ENCODE results near the gene SNRK. TPM values are rescaled to one million over a fixed set of nuclear protein-coding genes. Genes with fewer than 3 reads are reported as not detected.
"Not testable (repeated sequence)": the region's sequence is repeated elsewhere in the genome, so short reads cannot be mapped to it uniquely, and the experiment has no call there.

The SNRK gene
- total RNA-seq, 1 donor from 2014 or later = 51.4 TPM

- no peak for DNase-seq (ENCODE audit: low spot score)
These were observed 60.8 kb downstream of the SNRK start for GRCh38 chr3:43346978-43347749.

DNA sequence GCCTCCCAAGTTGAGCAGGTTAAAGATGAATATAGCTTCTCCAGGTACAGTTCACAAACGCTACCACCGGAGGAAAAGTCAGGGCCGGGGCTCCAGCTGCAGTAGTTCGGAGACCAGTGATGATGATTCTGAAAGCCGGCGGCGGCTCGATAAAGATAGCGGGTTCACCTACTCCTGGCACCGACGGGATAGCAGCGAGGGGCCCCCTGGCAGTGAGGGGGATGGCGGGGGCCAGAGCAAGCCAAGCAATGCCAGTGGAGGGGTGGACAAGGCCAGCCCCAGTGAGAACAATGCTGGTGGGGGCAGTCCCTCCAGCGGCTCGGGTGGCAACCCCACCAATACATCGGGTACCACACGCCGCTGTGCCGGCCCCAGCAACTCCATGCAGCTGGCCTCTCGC, 61.4 kb downstream of the SNRK start:
- no peak for DNase-seq (ENCODE audit: low spot score)

GRCh38 chr3:43348350-43348749, 62.0 kb downstream of the SNRK start:
- no peak for DNase-seq (ENCODE audit: low spot score)

GRCh38 chr3:43348852-43349574, 62.7 kb downstream of the SNRK start:
- DNase-seq (ENCODE audit: low spot score) = no peak

DNA sequence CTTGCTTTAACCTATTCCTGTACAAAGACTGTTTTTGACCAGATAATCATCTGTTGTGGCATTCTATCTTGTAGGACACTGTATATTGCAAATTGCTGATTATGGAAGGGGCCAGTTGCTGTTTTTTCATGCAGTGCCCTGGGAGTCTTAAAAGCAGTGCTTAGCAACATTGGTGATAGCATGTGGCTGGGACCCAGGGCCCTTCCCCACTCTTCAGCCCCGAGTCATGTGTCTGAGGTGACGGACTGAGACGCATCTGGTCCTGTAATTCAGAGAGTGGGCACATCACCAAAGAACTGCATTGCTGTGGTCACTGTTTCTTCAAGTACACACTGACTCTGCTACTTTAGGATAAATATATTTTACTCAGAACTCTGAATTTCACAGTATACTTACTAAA, 63.4 kb downstream of the SNRK start:
- DNase-seq (ENCODE audit: low spot score) = no peak

GRCh38 chr3:43353393-43353792, 67.1 kb downstream of the SNRK start:
- DNase-seq (ENCODE audit: low spot score) = no peak

GRCh38 chr3:43353923-43354670, 67.8 kb downstream of the SNRK start:
- DNase-seq (ENCODE audit: low spot score) = no peak

GRCh38 chr3:43356033-43356432, 69.7 kb downstream of the SNRK start:
- DNase-seq (ENCODE audit: low spot score) = not testable (repeated sequence)

DNA sequence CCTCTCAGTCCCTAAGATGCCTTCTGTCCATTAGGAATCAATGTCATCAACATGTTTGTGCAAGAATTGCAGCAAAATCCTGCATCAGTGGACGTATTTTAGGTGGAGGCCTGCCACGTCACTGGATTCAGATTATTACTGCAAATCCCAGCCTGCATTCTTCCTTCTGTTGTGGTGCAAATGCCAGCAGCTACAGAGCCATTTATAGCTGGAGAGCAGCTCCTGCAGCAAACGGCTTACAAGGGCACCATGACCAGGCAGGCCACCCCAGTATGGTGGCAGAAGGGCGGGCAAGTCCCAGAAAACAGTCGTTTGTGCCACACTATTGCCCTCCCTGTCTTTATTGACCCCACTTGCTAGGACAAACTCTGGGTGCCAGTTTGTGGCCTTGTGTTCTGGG, 74.7 kb downstream of the SNRK start:
- no peak for DNase-seq (ENCODE audit: low spot score)

DNA sequence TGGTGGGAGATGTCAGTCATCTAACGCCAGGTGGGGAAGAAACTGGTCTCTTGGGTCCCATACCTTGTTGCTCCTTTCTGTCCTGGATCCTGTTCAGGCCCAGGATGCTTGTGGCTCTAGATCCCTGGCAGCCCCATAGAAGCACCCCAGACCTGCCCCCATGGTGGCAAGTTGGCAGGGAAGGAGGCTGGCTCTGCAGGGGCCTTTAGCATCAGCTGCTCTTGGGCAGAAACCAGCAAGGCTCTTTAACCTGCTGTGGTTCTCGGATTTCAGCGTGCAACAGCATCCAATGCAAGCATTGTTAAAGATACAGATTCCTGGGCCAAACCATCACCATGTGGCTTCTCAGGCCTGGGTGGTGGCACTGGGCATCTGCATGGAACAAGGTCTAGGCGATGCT, 75.8 kb downstream of the SNRK start:
- no peak for DNase-seq (ENCODE audit: low spot score)

DNA sequence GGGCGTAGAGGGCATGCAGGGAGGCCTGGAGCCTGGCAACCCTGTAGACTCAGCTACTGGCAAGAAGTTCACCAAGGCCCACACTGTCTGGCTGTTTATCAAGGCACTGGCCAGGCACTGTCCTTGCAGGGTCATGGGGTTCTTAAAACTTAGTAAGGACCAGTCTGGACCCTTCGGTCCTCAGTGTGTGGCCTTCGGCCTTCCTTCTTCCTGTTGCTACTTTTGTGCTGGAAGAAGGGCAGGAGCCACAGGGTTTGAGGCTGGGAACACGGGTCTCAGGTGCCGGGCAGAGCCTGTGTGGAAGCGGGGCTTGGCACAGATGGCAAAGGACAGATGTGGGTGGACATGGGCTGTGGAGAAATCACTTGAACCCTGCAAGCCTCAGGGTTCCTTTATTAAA, 76.6 kb downstream of the SNRK start:
- DNase-seq (ENCODE audit: low spot score) = no peak

GRCh38 chr3:43363621-43364266, 77.4 kb downstream of the SNRK start:
- no peak for DNase-seq (ENCODE audit: low spot score)

- DNase-seq (ENCODE audit: low spot score) = no peak
These were observed 78.2 kb downstream of the SNRK start for GRCh38 chr3:43364494-43364893.

DNA sequence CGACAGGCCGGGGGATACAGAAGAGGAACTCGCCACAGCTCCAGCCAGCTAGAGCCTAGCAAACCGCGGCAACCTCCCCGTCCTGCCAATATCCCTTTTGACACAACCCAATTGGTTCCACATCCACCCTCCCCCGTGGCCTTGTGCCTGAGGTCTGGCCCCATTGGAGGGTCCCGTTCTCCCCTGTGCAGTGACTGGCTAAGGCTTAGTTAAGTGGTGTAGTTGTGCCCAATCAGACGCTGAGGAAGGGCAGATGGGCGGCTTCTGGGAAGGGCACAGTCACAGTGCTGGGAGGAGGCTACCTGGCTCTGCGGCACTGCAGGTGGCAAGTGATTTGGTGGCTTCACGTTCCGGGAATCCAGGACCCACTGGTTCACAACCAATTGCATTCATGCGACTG, 78.6 kb downstream of the SNRK start:
- DNase-seq (ENCODE audit: low spot score) = no peak

GRCh38 chr3:43365601-43366305, 79.4 kb downstream of the SNRK start:
- DNase-seq (ENCODE audit: low spot score) = no peak

DNA sequence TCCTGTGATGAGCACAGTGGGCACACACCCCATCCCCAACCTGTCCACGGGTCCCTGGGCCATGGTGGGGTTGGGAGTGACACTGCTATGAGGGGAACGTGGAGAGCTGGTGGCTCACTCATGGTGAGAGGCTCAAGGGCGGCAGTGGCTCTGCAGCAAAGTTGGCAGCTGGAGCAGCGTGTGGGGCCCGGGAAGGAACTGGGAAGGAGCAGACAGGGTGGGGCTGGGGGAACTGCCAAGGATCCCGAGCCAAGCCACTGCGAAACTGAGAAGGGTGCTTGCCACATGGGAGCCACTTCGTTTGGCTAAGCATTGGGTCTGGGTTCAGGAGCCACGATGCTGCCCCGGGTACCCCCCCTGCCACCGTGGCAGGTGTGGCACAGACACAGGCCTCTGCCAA, 80.1 kb downstream of the SNRK start:
- DNase-seq (ENCODE audit: low spot score) = no peak

GRCh38 chr3:43366885-43367284, 80.5 kb downstream of the SNRK start:
- DNase-seq (ENCODE audit: low spot score) = no peak

- DNase-seq (ENCODE audit: low spot score) = no peak
These were observed 83.3 kb downstream of the SNRK start for GRCh38 chr3:43369404-43370292.

DNA sequence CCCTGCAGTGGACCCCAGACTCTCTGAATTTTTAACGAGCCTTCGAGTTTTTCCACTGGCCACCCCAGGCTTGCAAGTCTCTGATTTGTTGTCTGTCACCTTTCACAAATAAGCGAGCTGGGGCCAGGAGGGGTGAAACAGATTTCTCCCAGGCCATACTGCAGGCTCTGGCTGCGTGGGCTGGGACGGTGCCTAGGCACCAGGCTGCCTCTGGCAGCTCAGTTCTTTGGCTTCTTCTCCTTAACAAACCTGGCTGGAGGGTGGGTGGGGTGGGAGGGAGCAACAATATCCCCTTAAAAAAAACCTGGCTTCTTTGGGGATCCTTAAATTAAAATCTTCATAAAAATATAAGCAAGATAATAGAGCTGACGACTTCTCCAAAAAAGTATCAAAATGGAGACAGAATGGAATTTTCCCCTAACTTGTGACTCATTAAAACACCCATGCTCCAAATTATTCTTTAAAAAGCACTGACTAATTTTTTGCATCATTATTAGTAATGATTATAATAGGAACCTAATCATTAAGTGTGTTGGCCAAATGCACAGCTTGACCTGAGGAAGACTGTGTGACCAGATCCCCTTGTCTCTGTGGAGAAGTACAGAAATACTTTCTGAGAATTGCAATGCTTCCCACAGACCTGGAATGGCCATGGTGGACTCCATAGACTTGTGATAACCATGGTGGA, 84.1 kb downstream of the SNRK start:
- no peak for DNase-seq (ENCODE audit: low spot score)

DNA sequence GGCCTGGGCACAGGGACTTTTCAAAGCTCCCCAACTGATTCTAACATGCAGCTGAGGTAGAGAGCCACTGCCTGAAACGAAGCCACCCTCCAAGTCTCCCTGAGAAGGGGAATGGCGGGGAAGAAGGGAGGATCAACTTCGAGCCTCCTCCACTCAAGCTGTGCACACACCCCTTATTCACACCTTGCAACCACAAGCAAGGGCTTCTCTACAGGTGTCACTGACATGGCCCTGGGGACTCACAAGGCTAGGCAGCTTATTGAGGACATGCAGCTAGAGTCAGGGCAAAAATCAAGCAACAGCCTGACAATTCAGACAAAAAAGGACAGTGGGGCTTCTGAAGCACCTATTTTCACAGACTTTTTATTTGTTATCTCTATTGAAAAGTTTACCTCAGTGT, 85.2 kb downstream of the SNRK start:
- DNase-seq (ENCODE audit: low spot score) = no peak
